ENCODE data around the gene HDAC5.

- no peak for TF ChIP-seq EZH2 (IDR thresholded peaks at IDR 0.05)
- no peak for TF ChIP-seq POLR2AphosphoS5 (IDR thresholded peaks at IDR 0.05; ENCODE audit: borderline replicate concordance, low read depth, low read length)
These were observed 28.6 kb downstream of the HDAC5 start for GRCh38 chr17:44094701-44095387.
